ENCODE measurements around the gene C1QL4. TPM values are rescaled to one million over a fixed set of nuclear protein-coding genes. Genes with fewer than 3 reads are reported as not detected.
A peak's percentile ranks its signal among the peaks of the same experiment; 100 is the strongest.

Gene C1QL4
- total RNA-seq, 1 experiment from 2014 or later, result 2.1 TPM

DNA sequence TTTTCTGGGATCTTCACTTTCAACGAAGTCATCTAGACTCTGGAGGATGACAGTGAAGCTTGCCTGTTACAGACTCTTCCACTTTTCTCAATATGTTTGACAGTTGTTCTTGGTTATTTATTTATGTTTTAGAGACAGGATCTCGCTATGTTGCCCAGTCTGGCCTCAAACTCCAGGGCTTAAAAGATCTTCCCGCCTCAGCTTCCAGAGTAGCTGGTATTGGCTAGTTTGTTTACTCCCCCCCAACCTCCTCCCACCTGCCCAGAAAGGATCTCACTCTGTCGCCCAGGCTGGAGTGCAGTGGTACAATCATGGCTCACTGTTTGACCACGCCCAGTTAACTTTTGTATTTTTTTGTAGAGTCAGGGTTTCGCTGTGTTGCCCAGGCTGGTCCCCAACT lies 33.6 kb upstream of the C1QL4 start:
- BruUV-seq (replicated peaks), result no TSS peak
- Histone ChIP-seq H3K4me3 (ENCODE audit: low read depth in 2 of 2, low read length in 2 of 2) (no peak overlapping the region), H3K9me3 (ENCODE audit: control insufficient read depth, insufficient read depth, low read depth, low read length) (no peaks in the 10 kb centered on the region), H3K36me3 (ENCODE audit: control insufficient read depth, insufficient read depth, low read length) (no peaks in the 10 kb centered on the region; the same call in 1 of the 2 replicates), H3K27me3 (ENCODE audit: control insufficient read depth, insufficient read depth, low read length) (no peaks in the 10 kb centered on the region), H3K4me1 (ENCODE audit: control insufficient read depth, insufficient read depth, low read length) (peaks cover 18% of the 10 kb centered on the region), H3K27ac (ENCODE audit: low read length) (no peak overlapping the region)
- no peak for TF ChIP-seq CTCF (IDR thresholded peaks at IDR 0.05)
- TF ChIP-seq SIN3A (IDR thresholded peaks at IDR 0.05; ENCODE audit: borderline replicate concordance, insufficient read depth, low read depth, low read length), result no peak
- no peak for TF ChIP-seq POLR2AphosphoS5 (IDR thresholded peaks at IDR 0.05; ENCODE audit: low read depth, low read length)
- TF ChIP-seq TCF7L2 (IDR thresholded peaks at IDR 0.05; ENCODE audit: low read depth, low read length), result no peak
- no peak for TF ChIP-seq REST (IDR thresholded peaks at IDR 0.05; ENCODE audit: insufficient read depth in 1 of 2, low read depth in 2 of 2, low read length in 1 of 2)
- intact Hi-C loops (cut with micrococcal nuclease; ENCODE audit: unreplicated experiment) (no loop called here), in situ Hi-C loops (cut with HindIII; ENCODE audit: low pct_unique_long_range_greater_than_20kb, low sequenced_read_pairs) (loop anchor here (25.0 kb wide), 1 partner anchor 142 kb away; no protein-coding TSS in a partner anchor)
- ChIA-PET POLR2A (interaction anchor here (0.6 to 0.8 kb wide), 2 partner anchors 10 to 34 kb away, joined by 3 read pairs; no protein-coding TSS in a partner anchor), CTCF (interaction anchor here (2.8 kb wide), 1 partner anchor 12 kb away, joined by 11 read pairs; no protein-coding TSS in a partner anchor)
- DNase-seq (ENCODE audit: low read depth, low spot score), result no peak
- ATAC-seq, result no peak

- DNase-seq (ENCODE audit: low read depth, low spot score), result no peak
- ChIA-PET POLR2A (no interaction called here), CTCF (interaction anchor here (0.6 to 2.8 kb wide), 2 partner anchors 11 to 210 kb away, joined by 7 to 11 read pairs; no protein-coding TSS in a partner anchor)
- Histone ChIP-seq H3K36me3 (ENCODE audit: control insufficient read depth, insufficient read depth, low read length) (no peaks in the 10 kb centered on the region; the same call in 1 of the 2 replicates), H3K4me1 (ENCODE audit: control insufficient read depth, insufficient read depth, low read length) (peaks cover 18% of the 10 kb centered on the region), H3K9me3 (ENCODE audit: control insufficient read depth, insufficient read depth, low read depth, low read length) (no peaks in the 10 kb centered on the region), H3K27ac (ENCODE audit: low read length) (peak overlapping the region; percentile 87), H3K4me3 (ENCODE audit: low read depth in 2 of 2, low read length in 2 of 2) (peak overlapping the region; percentile 29 to 82), H3K27me3 (ENCODE audit: control insufficient read depth, insufficient read depth, low read length) (no peaks in the 10 kb centered on the region)
- BruUV-seq (replicated peaks), result no TSS peak
- intact Hi-C loops (cut with micrococcal nuclease; ENCODE audit: unreplicated experiment), result no loop called here
- ATAC-seq, result peak; percentile 34; the same call in 1 of the 2 replicates
- TF ChIP-seq SIN3A (IDR thresholded peaks at IDR 0.05; ENCODE audit: borderline replicate concordance, insufficient read depth, low read depth, low read length) (no peak), POLR2AphosphoS5 (IDR thresholded peaks at IDR 0.05; ENCODE audit: low read depth, low read length) (no peak), TCF7L2 (IDR thresholded peaks at IDR 0.05; ENCODE audit: low read depth, low read length) (no peak)
- in situ Hi-C loops (cut with HindIII; ENCODE audit: low pct_unique_long_range_greater_than_20kb, low sequenced_read_pairs), result loop anchor here (25.0 kb wide), 1 partner anchor 143 kb away; no protein-coding TSS in a partner anchor
Measured at GRCh38 chr12:49369411-49370145, 32.6 kb upstream of the C1QL4 start.

Data from Panc1 (cell line).